Naive thymus-derived CD4-positive, alpha-beta T cell (primary cell): ENCODE results near the gene ABHD14A. TPM values are rescaled to one million over a fixed set of nuclear protein-coding genes. Genes with fewer than 3 reads are reported as not detected.
A peak's percentile ranks its signal among the peaks of the same experiment; 100 is the strongest.

Experiments
- ATAC-seq: fragments of 150-1000 bp; cut with Tn5 transposase; 2 replicates; pipeline ENCODE4 v1.10.0; 2021; ENCODE audit warnings: mild to moderate bottlenecking, moderate library complexity
- CTCF ChIA-PET: fragments of 350-600 bp; sonication (Branson Sonifier 250); formaldehyde crosslinking; loops from one replicate; lab custom pipeline; 2021; ENCODE audit warnings: antibody characterized with exemption; lab: Charles Lee
- POLR2A ChIA-PET: fragments of 350-600 bp; sonication (Branson Sonifier 250); formaldehyde crosslinking; loops from one replicate; lab custom pipeline; 2021; ENCODE audit warnings: antibody characterized with exemption, inconsistent platforms; lab: Charles Lee
- DNase-seq, 9 donors: peaks; one replicate each; pipeline versions ENCODE4 v3.0.0 to v3.0.0-alpha.2; 2020 to 2022; ENCODE audit warnings: mixed read lengths in 1 of 9
- H3K27ac ChIP-seq: one replicate; pipeline ENCODE4 v1.7.0; 2013; ENCODE audit warnings: mild to moderate bottlenecking, low read depth, low read length, moderate library complexity
- H3K27me3 ChIP-seq, 2 donors: one replicate each; pipeline ENCODE4 v1.7.0; 2013; ENCODE audit warnings: low read length in 2 of 2, mild to moderate bottlenecking in 2 of 2, moderate library complexity in 2 of 2; ENCODE audit not compliant: control insufficient read depth in 2 of 2, insufficient read depth in 2 of 2
- H3K36me3 ChIP-seq, 3 experiments: 1 replicate in 2 of 3; 2 replicates in 1 of 3; pipeline ENCODE4 v1.7.0; 2013; ENCODE audit warnings: low read length in 3 of 3, mild to moderate bottlenecking in 3 of 3, moderate library complexity in 1 of 3; ENCODE audit not compliant: insufficient read depth in 3 of 3, control insufficient read depth in 2 of 3
- H3K4me1 ChIP-seq, 2 donors: one replicate each; pipeline ENCODE4 v1.7.0; 2013; ENCODE audit warnings: low read length in 2 of 2, mild to moderate bottlenecking in 2 of 2, moderate library complexity in 1 of 2; ENCODE audit not compliant: control insufficient read depth in 2 of 2, insufficient read depth in 2 of 2
- H3K4me3 ChIP-seq: 2 replicates; pipeline ENCODE4 v1.7.0; 2013; ENCODE audit warnings: mild to moderate bottlenecking, low read length
- H3K9me3 ChIP-seq, 3 experiments: 1 replicate in 2 of 3; 2 replicates in 1 of 3; pipeline ENCODE4 v1.7.0; 2013; ENCODE audit warnings: low read length in 3 of 3; ENCODE audit not compliant: control insufficient read depth in 2 of 3
- H3K27ac Mint-ChIP-seq, 9 donors: one replicate each; pipeline ENCODE4 v1.8.0; 2020 to 2022; ENCODE audit warnings: mixed read lengths in 9 of 9, mild to moderate bottlenecking in 8 of 9, moderate library complexity in 5 of 9, inconsistent platforms in 2 of 9
- H3K27me3 Mint-ChIP-seq, 5 donors: one replicate each; pipeline ENCODE4 v1.8.0; 2021 to 2022; ENCODE audit warnings: mixed read lengths in 5 of 5, mild to moderate bottlenecking in 1 of 5
- H3K36me3 Mint-ChIP-seq, 5 donors: one replicate each; pipeline ENCODE4 v1.8.0; 2020 to 2022; ENCODE audit warnings: mixed read lengths in 5 of 5, mild to moderate bottlenecking in 3 of 5, inconsistent platforms in 1 of 5
- H3K4me1 Mint-ChIP-seq, 7 donors: one replicate each; pipeline ENCODE4 v1.8.0; 2020 to 2022; ENCODE audit warnings: mixed read lengths in 7 of 7, mild to moderate bottlenecking in 3 of 7, inconsistent platforms in 1 of 7
- H3K4me3 Mint-ChIP-seq, 10 donors: one replicate each; pipeline ENCODE4 v1.8.0; 2020 to 2022; ENCODE audit warnings: mild to moderate bottlenecking in 10 of 10, mixed read lengths in 10 of 10, moderate library complexity in 6 of 10, inconsistent platforms in 2 of 10
- H3K9me3 Mint-ChIP-seq, 11 donors: one replicate each; pipeline ENCODE4 v1.8.0; 2020 to 2022; ENCODE audit warnings: mixed read lengths in 11 of 11, mild to moderate bottlenecking in 4 of 11, inconsistent platforms in 1 of 11, moderate library complexity in 1 of 11
- intact Hi-C, 2 donors: fragments of 100-400 bp; cut with micrococcal nuclease; formaldehyde crosslinking; loops; one replicate each; pipeline ENCODE4 v1.15.1; 2023
- polyA plus RNA-seq, 2 donors: library from polyadenylated mRNA; unstranded; fragments of 300-500 nt; fragmentation: Illumina TruSeq; gene quantifications; one replicate each; pipeline ENCODE4 v1.2.3, GENCODE V29; 2021
- total RNA-seq, 6 experiments: library from RNA in 5 of 6; stranded (reverse) in 5 of 6; gene quantifications; 1 replicate in 5 of 6; 2 replicates in 1 of 6; pipeline ENCODE4 v1.2.3 and lab custom pipeline; 2021 to 2026

The ABHD14A gene
- total and polyA plus RNA-seq, 7 experiments from 2014 or later = 9.9 to 96.9 (median 21.6) TPM

DNA sequence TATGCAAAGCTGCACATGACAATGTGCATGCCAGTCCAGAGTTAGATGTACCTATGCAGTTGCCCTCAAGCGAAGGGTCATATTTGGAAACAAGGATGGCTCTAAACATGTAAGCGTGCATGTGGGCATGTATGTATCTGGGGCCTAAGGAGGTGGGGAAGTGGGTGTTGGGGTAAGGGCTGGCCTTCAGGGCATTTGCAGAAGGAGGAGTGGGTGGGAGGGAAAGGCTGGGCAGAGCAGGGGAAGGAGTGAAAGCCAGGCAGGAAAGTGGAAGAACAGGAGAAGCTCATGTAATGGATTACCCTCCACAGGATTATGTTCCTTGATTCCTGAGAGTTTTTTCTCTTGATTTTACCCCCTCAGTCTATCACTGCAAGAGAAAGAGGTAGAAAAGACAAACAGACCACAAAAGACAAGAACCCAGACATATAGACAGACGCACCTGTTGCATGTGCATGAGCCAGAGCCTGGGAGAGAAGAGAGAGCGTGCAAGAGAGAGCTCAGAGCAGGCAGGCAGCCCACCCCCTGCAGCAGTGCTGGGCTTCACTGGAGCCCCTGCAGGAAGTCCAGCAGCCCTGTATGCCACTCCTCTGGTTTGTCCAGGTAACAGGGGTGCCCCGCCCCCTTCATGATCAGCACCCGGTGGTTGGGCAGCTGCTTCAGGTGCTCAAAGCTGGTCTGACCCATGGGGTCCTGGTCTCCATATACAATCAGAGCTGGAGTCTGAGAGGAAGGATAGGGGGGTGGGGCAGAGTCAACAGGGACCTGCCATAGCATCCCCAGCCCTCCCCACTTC is 5.8 kb upstream of the ABHD14A start:
- ChIA-PET POLR2A (interaction anchor here (0.5 to 3.6 kb wide), 6 partner anchors 13 to 700 kb away, joined by 3 to 16 read pairs (median 3); partner anchors contain the start of genes ACY1 and DUSP7), CTCF (interaction anchor here (1.6 kb wide), 1 partner anchor 14 kb away, joined by 5 read pairs; the partner anchor contains the start of gene ACY1)
- ATAC-seq (no peak), DNase-seq (no peak)
- Histone ChIP-seq H3K4me1 (peaks cover 8 to 9% of the 10 kb centered on the region in 2 donors), H3K9me3 (no peaks in the 10 kb centered on the region), H3K4me3 (no peak overlapping the region), H3K36me3 (no peaks in the 10 kb centered on the region), H3K27ac (no peak overlapping the region), H3K27me3 (no peaks in the 10 kb centered on the region)
- H3K27ac Mint-ChIP-seq = peak overlapping the region in 8 of 9 donors; percentile 4 to 77 (median 50)
- peaks cover 0 to 5% (median 0%) of the 10 kb centered on the region in 5 donors for H3K36me3 Mint-ChIP-seq
- H3K4me3 Mint-ChIP-seq = peak overlapping the region; percentile 12 to 95 (median 66)
- H3K27me3 Mint-ChIP-seq = peaks cover 0 to 10% (median 0%) of the 10 kb centered on the region in 5 donors
- intact Hi-C loops = no loop called here
- peaks cover 27 to 57% (median 34%) of the 10 kb centered on the region in 7 donors for H3K4me1 Mint-ChIP-seq
- H3K9me3 Mint-ChIP-seq = no peaks in the 10 kb centered on the region

DNA sequence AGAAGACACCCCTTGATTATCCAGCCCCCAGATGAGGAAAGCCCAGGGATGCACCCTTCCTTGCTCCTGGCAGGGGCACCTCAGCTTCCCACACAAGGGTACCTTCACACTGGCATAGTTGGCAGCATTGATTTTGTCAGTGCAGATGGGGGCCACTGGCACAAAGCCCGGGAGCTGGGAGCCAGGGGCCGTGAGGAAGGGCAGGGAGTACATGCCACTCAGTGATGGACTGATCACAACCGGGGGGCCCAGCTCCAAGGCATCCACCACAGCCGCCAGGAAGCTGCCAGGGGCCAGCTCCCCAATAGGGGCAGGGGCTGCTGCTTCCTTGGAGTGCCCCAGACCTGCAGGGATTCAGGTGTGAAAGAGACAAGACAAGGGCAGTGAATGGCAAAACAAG is 5.0 kb upstream of the ABHD14A start:
- H3K27me3 Mint-ChIP-seq = peaks cover 0 to 10% (median 0%) of the 10 kb centered on the region in 5 donors
- ChIA-PET CTCF (interaction anchor here (1.6 kb wide), 1 partner anchor 13 kb away, joined by 5 read pairs; the partner anchor contains the start of gene ACY1), POLR2A (interaction anchor here (0.6 to 1.3 kb wide), 4 partner anchors 13 to 87 kb away, joined by 3 read pairs; partner anchors contain the start of gene DUSP7)
- H3K27ac Mint-ChIP-seq = peak overlapping the region in 3 of 9 donors; percentile 50 to 60 (median 59)
- no peak overlapping the region for H3K4me3 ChIP-seq
- H3K4me1 ChIP-seq = peaks cover 15% of the 10 kb centered on the region in 2 donors
- DNase-seq (no peak), ATAC-seq (no peak)
- peaks cover 30 to 60% (median 37%) of the 10 kb centered on the region in 7 donors for H3K4me1 Mint-ChIP-seq
- H3K36me3 ChIP-seq = no peaks in the 10 kb centered on the region
- intact Hi-C loops = no loop called here
- peaks cover 0 to 5% (median 0%) of the 10 kb centered on the region in 5 donors for H3K36me3 Mint-ChIP-seq
- H3K9me3 ChIP-seq = no peaks in the 10 kb centered on the region
- no peaks in the 10 kb centered on the region for H3K27me3 ChIP-seq
- H3K9me3 Mint-ChIP-seq = no peaks in the 10 kb centered on the region
- H3K4me3 Mint-ChIP-seq = peak overlapping the region in 1 of 10 donors; percentile 16
- H3K27ac ChIP-seq = no peak overlapping the region

DNA sequence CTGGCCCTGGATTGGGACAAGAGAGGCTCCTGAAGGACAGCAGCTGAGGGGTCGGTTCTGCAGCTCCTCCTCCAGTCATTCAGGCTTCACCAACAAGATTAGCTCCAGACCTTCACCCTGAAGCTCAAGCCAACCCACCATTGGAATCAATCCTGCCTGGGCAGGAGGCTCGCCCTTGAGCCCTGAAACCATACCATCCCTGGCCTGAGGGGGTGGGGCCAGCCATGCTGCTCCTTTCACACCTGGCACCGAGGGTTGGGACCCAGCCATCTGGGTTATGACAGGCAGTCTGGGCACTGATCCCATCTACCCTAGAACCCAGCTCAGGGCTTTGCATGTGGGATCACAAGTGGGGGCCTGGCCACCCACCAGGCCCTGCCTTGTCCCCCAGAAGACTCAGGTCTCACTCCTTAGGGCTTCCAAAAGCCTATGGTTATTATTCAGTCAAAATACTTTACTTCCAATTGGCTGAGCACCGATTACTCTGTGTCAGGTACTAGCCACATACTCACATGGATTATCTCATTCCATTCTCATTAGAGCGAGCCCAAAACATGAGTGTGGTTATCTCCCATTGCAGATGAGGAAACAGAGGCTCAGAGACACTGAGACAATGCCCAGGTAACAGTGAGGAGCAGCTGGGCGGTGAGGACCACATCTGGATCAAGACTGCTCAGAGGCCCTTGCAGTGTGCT is 4.1 kb upstream of the ABHD14A start:
- ChIA-PET POLR2A (interaction anchor here (0.6 to 1.3 kb wide), 3 partner anchors 14 to 28 kb away, joined by 3 read pairs; no protein-coding TSS in a partner anchor), CTCF (no interaction called here)
- H3K27ac Mint-ChIP-seq = peak overlapping the region in 4 of 9 donors; percentile 12 to 60 (median 52)
- H3K9me3 ChIP-seq = no peaks in the 10 kb centered on the region
- no peaks in the 10 kb centered on the region for H3K27me3 ChIP-seq
- H3K4me1 Mint-ChIP-seq = peaks cover 28 to 58% (median 34%) of the 10 kb centered on the region in 7 donors
- H3K4me3 ChIP-seq = no peak overlapping the region
- peaks cover 0 to 3% (median 0%) of the 10 kb centered on the region in 5 donors for H3K27me3 Mint-ChIP-seq
- H3K4me3 Mint-ChIP-seq = peak overlapping the region in 4 of 10 donors; percentile 9 to 47 (median 24)
- intact Hi-C loops = no loop called here
- H3K36me3 Mint-ChIP-seq = peaks cover 0 to 5% (median 0%) of the 10 kb centered on the region in 5 donors
- no peaks in the 10 kb centered on the region for H3K36me3 ChIP-seq
- no peaks in the 10 kb centered on the region for H3K9me3 Mint-ChIP-seq
- peaks cover 15 to 20% of the 10 kb centered on the region in 2 donors for H3K4me1 ChIP-seq
- ATAC-seq = no peak
- DNase-seq = no peak
- H3K27ac ChIP-seq = no peak overlapping the region

DNA sequence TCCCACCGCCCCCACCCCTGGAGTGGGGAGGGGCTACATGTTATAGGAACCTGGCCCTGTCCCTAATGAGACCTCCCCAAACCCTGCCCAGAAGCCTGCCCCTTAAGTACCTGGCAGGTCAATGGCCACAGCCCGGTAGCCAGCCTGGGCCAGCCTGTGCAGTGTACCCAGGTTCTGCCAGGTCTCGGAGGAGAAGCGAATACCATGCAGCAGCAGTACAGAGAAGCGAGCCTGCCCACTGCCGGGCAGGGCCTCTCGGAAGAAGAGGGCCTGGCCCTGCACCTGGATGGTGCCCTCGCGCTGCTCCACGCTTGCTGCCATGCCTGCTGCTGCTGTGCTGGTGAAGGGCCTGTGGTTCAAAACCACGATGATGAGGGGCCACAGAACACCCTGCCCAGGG is 3.5 kb upstream of the ABHD14A start:
- no peaks in the 10 kb centered on the region for H3K9me3 Mint-ChIP-seq
- H3K9me3 ChIP-seq = no peaks in the 10 kb centered on the region
- ChIA-PET CTCF (no interaction called here), POLR2A (interaction anchor here (1.0 kb wide), 1 partner anchor 29 kb away, joined by 3 read pairs; no protein-coding TSS in a partner anchor)
- no peak for DNase-seq
- no peak overlapping the region for H3K4me3 ChIP-seq
- H3K4me1 ChIP-seq = peaks cover 15 to 24% of the 10 kb centered on the region in 2 donors
- intact Hi-C loops = no loop called here
- H3K36me3 Mint-ChIP-seq = peaks cover 0 to 5% (median 0%) of the 10 kb centered on the region in 5 donors
- no peak overlapping the region for H3K27ac ChIP-seq
- peak overlapping the region in 5 of 10 donors; percentile 9 to 76 (median 47) for H3K4me3 Mint-ChIP-seq
- H3K36me3 ChIP-seq = no peaks in the 10 kb centered on the region
- no peak for ATAC-seq
- peaks cover 28 to 60% (median 30%) of the 10 kb centered on the region in 7 donors for H3K4me1 Mint-ChIP-seq
- no peaks in the 10 kb centered on the region for H3K27me3 ChIP-seq
- peak overlapping the region in 3 of 9 donors; percentile 11 to 55 (median 46) for H3K27ac Mint-ChIP-seq
- H3K27me3 Mint-ChIP-seq = peaks cover 0 to 2% (median 0%) of the 10 kb centered on the region in 5 donors

DNA sequence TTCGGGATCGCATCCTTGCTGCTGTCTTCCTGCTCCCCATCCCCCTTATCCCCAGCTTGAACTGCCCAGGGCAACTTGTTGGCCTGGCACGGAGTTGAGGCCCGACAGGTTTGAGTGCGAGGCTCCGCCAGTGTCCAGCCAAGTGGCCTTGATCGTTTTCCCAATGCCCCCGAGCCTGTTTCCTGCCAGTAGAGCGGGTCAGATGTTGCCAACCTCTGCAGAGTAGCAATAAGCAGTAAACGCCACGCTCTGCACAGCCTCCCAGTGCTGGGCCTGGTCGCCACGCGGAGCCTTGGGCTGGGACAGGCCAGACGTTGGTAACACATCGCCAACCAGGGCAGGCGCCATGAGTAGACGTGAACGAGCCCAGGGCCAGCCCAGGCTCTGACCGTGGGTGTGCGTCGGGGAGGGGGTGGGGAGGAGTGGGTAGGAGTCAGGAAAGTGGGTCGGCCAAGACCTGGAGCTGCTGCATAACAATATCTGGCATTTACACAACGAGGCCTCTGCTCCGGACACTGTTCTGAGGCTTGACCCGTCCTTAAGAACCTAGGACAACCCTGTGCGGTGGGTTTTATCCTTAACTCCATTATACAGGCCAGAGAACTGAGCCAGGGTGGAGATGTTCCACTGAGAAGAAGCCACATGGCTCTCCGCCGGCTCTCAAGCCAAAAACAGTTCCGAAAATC is 444 bp upstream of the ABHD14A start:
- ChIA-PET CTCF (interaction anchor here (0.6 to 2.5 kb wide), 9 partner anchors 9 to 33 kb away, joined by 3 to 28 read pairs (median 4); partner anchors contain the start of genes ACY1, PARP3, RPL29 and RRP9), POLR2A (interaction anchor here (0.5 to 4.3 kb wide), 15 partner anchors 9 to 222 kb away, joined by 3 to 34 read pairs (median 5); partner anchors contain the start of genes ACY1, DUSP7, PARP3 and RPL29)
- DNase-seq (peak in 1 of 9 donors; percentile 44), ATAC-seq (peak; percentile 7)
- Histone ChIP-seq H3K4me3 (peak overlapping the region; percentile 82), H3K4me1 (peaks cover 9 to 21% of the 10 kb centered on the region in 2 donors), H3K27ac (peak overlapping the region; percentile 77), H3K9me3 (no peaks in the 10 kb centered on the region), H3K27me3 (no peaks in the 10 kb centered on the region), H3K36me3 (no peaks in the 10 kb centered on the region)
- peak overlapping the region; percentile 80 to 97 (median 92) for H3K27ac Mint-ChIP-seq
- H3K27me3 Mint-ChIP-seq = no peaks in the 10 kb centered on the region
- intact Hi-C loops = loop anchor here (1.0 to 2.0 kb wide), 6 partner anchors 9 to 475 kb away; partner anchors contain the start of genes PARP3 (in 2 of the 2), ACY1 (in 1 of the 2) and RPL29 (in 1 of the 2)
- peak overlapping the region; percentile 83 to 100 (median 94) for H3K4me3 Mint-ChIP-seq
- peaks cover 26 to 54% (median 32%) of the 10 kb centered on the region in 7 donors for H3K4me1 Mint-ChIP-seq
- H3K9me3 Mint-ChIP-seq = no peaks in the 10 kb centered on the region
- peaks cover 0 to 3% (median 0%) of the 10 kb centered on the region in 5 donors for H3K36me3 Mint-ChIP-seq
